Natural killer cell treated with Interleukin-12 subunit alpha and Interleukin-12 subunit beta and Interleukin-15 and Interleukin-18, amount 100 ng/mL, for 72 hours (primary cell): ENCODE data around the gene C1RL. TPM values are rescaled to one million over a fixed set of nuclear protein-coding genes. Genes with fewer than 3 reads are reported as not detected.

Experiments
- ATAC-seq, 2 donors: fragments of 150-1000 bp; cut with Tn5 transposase in 1 of 2; sonication (Bioruptor Pico), chemical (Tn5 transposase) in 1 of 2; 2 replicates each; pipeline ENCODE4 v1.10.0; 2021
- DNase-seq: peaks from one replicate; pipeline ENCODE4 v3.0.0; 2022; ENCODE audit warnings: low spot score
- H3K27ac Mint-ChIP-seq, 2 donors: 1 replicate in 1 of 2; 2 replicates in 1 of 2; pipeline ENCODE4 v1.8.0; 2022; ENCODE audit warnings: mixed read lengths in 2 of 2, mild to moderate bottlenecking in 1 of 2, moderate library complexity in 1 of 2
- H3K27me3 Mint-ChIP-seq, 2 donors: 1 replicate in 1 of 2; 2 replicates in 1 of 2; pipeline ENCODE4 v1.8.0; 2022; ENCODE audit warnings: mixed read lengths in 2 of 2
- H3K36me3 Mint-ChIP-seq: one replicate; pipeline ENCODE4 v1.8.0; 2022; ENCODE audit warnings: mixed read lengths
- H3K4me1 Mint-ChIP-seq, 2 donors: 1 replicate in 1 of 2; 2 replicates in 1 of 2; pipeline ENCODE4 v1.8.0; 2022; ENCODE audit warnings: low read depth in 2 of 2, mixed read lengths in 2 of 2, mild to moderate bottlenecking in 1 of 2
- H3K4me3 Mint-ChIP-seq: one replicate; pipeline ENCODE4 v1.8.0; 2022; ENCODE audit warnings: mixed read lengths
- H3K9me3 Mint-ChIP-seq: 2 replicates; pipeline ENCODE4 v1.8.0; 2022; ENCODE audit warnings: mixed read lengths
- total RNA-seq, 2 donors: library from RNA; stranded (reverse); gene quantifications; one replicate each; pipeline ENCODE4 v1.2.3, GENCODE V29; 2022

C1RL gene
- total RNA-seq, 2 donors from 2014 or later: 24.8 to 29.1 TPM

GRCh38 chr12:7129872-7130691, 21.1 kb upstream of the C1RL start, which contains the start of gene CLSTN3:
Gene CLSTN3, plus strand, starts transcription at chr12:7130371. Its CDS starts 278 bp downstream, at chr12:7130649.
- ATAC-seq: peak; percentile 91 to 94
- Mint-ChIP-seq H3K9me3 (no peaks in the 10 kb centered on the region), H3K27ac (peak within 1 kb of the TSS; percentile 76 to 93), H3K4me3 (peak within 1 kb of the TSS; percentile 100), H3K36me3 (no peaks in the 10 kb centered on the region), H3K4me1 (peaks cover 30 to 48% of the 10 kb centered on the region in 2 donors), H3K27me3 (no peaks in the 10 kb centered on the region)
- DNase-seq: peak; percentile 92

- DNase-seq (no peak), ATAC-seq (no peak)
- Mint-ChIP-seq H3K4me1 (peaks cover 30 to 45% of the 10 kb centered on the region in 2 donors), H3K36me3 (no peaks in the 10 kb centered on the region), H3K27me3 (no peaks in the 10 kb centered on the region), H3K27ac (peak overlapping the region in 1 of 2 donors; percentile 93), H3K4me3 (peak overlapping the region; percentile 100), H3K9me3 (no peaks in the 10 kb centered on the region)
Measured at GRCh38 chr12:7129287-7129871, 20.4 kb upstream of the C1RL start.

- DNase-seq (no peak), ATAC-seq (no peak)
- Mint-ChIP-seq H3K27me3 (no peaks in the 10 kb centered on the region), H3K4me1 (peaks cover 30 to 45% of the 10 kb centered on the region in 2 donors), H3K9me3 (no peaks in the 10 kb centered on the region), H3K4me3 (peak within 1 kb of the TSS; percentile 100), H3K36me3 (no peaks in the 10 kb centered on the region), H3K27ac (peak within 1 kb of the TSS in 1 of 2 donors; percentile 93)
Measured at GRCh38 chr12:7128681-7129286, 19.8 kb upstream of the C1RL start, which contains the start of gene RBP5. Gene RBP5, minus strand, starts transcription at chr12:7128889. Its CDS starts 114 bp downstream, at chr12:7128775.

- Mint-ChIP-seq H3K36me3 (no peaks in the 10 kb centered on the region), H3K4me3 (peak overlapping the region; percentile 100), H3K27ac (no peak overlapping the region), H3K27me3 (no peaks in the 10 kb centered on the region), H3K4me1 (peaks cover 30 to 45% of the 10 kb centered on the region in 2 donors), H3K9me3 (no peaks in the 10 kb centered on the region)
- DNase-seq (no peak), ATAC-seq (no peak)
Measured at GRCh38 chr12:7127916-7128626, 19.1 kb upstream of the C1RL start.

- no peak for ATAC-seq
- Mint-ChIP-seq H3K4me3 (no peak overlapping the region), H3K36me3 (no peaks in the 10 kb centered on the region), H3K9me3 (no peaks in the 10 kb centered on the region), H3K27me3 (no peaks in the 10 kb centered on the region), H3K27ac (peak overlapping the region in 1 of 2 donors; percentile 42), H3K4me1 (peaks cover 11 to 25% of the 10 kb centered on the region in 2 donors)
- DNase-seq: no peak
Measured at GRCh38 chr12:7125632-7126227, 16.7 kb upstream of the C1RL start.

GRCh38 chr12:7123806-7124522, 14.9 kb upstream of the C1RL start:
- ATAC-seq (no peak), DNase-seq (no peak)
- H3K4me3 Mint-ChIP-seq: no peak overlapping the region
- no peaks in the 10 kb centered on the region for H3K36me3 Mint-ChIP-seq
- peaks cover 4 to 15% of the 10 kb centered on the region in 2 donors for H3K4me1 Mint-ChIP-seq
- H3K9me3 Mint-ChIP-seq: no peaks in the 10 kb centered on the region
- H3K27ac Mint-ChIP-seq: no peak overlapping the region
- H3K27me3 Mint-ChIP-seq: no peaks in the 10 kb centered on the region

- Mint-ChIP-seq H3K27me3 (no peaks in the 10 kb centered on the region), H3K4me3 (no peak overlapping the region), H3K27ac (no peak overlapping the region), H3K9me3 (no peaks in the 10 kb centered on the region), H3K36me3 (peaks cover 4% of the 10 kb centered on the region), H3K4me1 (peaks cover 0 to 9% of the 10 kb centered on the region in 2 donors)
- DNase-seq: no peak
- ATAC-seq: no peak
Measured at GRCh38 chr12:7122811-7123769, 14.1 kb upstream of the C1RL start.

- ATAC-seq: no peak
- peaks cover 5% of the 10 kb centered on the region for H3K36me3 Mint-ChIP-seq
- H3K4me1 Mint-ChIP-seq: peaks cover 0 to 5% of the 10 kb centered on the region in 2 donors
- H3K4me3 Mint-ChIP-seq: no peak overlapping the region
- H3K9me3 Mint-ChIP-seq: no peaks in the 10 kb centered on the region
- no peak overlapping the region for H3K27ac Mint-ChIP-seq
- DNase-seq: no peak
- H3K27me3 Mint-ChIP-seq: no peaks in the 10 kb centered on the region
Measured at GRCh38 chr12:7121324-7121723, 12.3 kb upstream of the C1RL start.

- Mint-ChIP-seq H3K36me3 (peaks cover 5% of the 10 kb centered on the region), H3K9me3 (no peaks in the 10 kb centered on the region), H3K4me3 (no peak overlapping the region), H3K4me1 (peaks cover 0 to 3% of the 10 kb centered on the region in 2 donors), H3K27me3 (no peaks in the 10 kb centered on the region), H3K27ac (no peak overlapping the region)
- ATAC-seq: no peak
- no peak for DNase-seq
Measured at GRCh38 chr12:7120166-7120565, 11.2 kb upstream of the C1RL start.

- H3K27me3 Mint-ChIP-seq: no peaks in the 10 kb centered on the region
- peaks cover 5% of the 10 kb centered on the region for H3K36me3 Mint-ChIP-seq
- no peaks in the 10 kb centered on the region for H3K9me3 Mint-ChIP-seq
- H3K27ac Mint-ChIP-seq: no peak overlapping the region
- no peak for DNase-seq
- no peak overlapping the region for H3K4me3 Mint-ChIP-seq
- peaks cover 4 to 5% of the 10 kb centered on the region in 2 donors for H3K4me1 Mint-ChIP-seq
- no peak for ATAC-seq
Measured at GRCh38 chr12:7118881-7119280, 9.9 kb upstream of the C1RL start.

- ATAC-seq: no peak
- H3K4me1 Mint-ChIP-seq: peaks cover 4 to 10% of the 10 kb centered on the region in 2 donors
- DNase-seq: no peak
- no peak overlapping the region for H3K27ac Mint-ChIP-seq
- no peaks in the 10 kb centered on the region for H3K9me3 Mint-ChIP-seq
- peaks cover 5% of the 10 kb centered on the region for H3K36me3 Mint-ChIP-seq
- H3K27me3 Mint-ChIP-seq: no peaks in the 10 kb centered on the region
- H3K4me3 Mint-ChIP-seq: no peak overlapping the region
Measured at GRCh38 chr12:7117670-7118069, 8.7 kb upstream of the C1RL start.

GRCh38 chr12:7116916-7117315, 7.9 kb upstream of the C1RL start:
- Mint-ChIP-seq H3K9me3 (no peaks in the 10 kb centered on the region), H3K4me1 (peaks cover 4 to 10% of the 10 kb centered on the region in 2 donors), H3K36me3 (peaks cover 5% of the 10 kb centered on the region), H3K27me3 (no peaks in the 10 kb centered on the region), H3K27ac (no peak overlapping the region), H3K4me3 (no peak overlapping the region)
- DNase-seq (no peak), ATAC-seq (no peak)
